Measurements from ENCODE around the gene ISOC2.
"Not testable (repeated sequence)": the region's sequence is repeated elsewhere in the genome, so short reads cannot be mapped to it uniquely, and the experiment has no call there.

The ISOC2 gene

DNA sequence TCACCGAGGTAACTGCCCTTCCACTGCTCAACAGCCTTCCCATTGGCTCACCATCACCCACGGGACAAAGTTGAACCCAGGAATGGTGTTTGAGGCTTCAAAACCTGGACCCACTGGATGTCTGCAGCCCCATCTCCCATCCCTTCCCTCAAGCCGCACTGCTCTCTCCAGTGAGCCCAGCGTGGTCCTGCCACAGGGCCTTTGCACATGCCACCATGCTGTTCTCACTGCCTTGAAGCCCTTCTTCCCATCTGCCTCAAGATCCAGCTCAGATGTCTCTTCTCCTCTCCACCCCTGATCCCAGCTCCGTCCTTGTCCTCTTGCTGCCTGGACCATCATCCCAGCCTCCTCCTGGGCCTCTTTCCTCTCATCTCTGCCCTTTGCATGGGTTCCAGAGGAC, 22.4 kb downstream of the ISOC2 start:
- Mint-ChIP-seq H3K27ac (no peak overlapping the region), H3K4me1 (peaks cover 22% of the 10 kb centered on the region), H3K4me3 (no peak overlapping the region), H3K27me3 (peaks cover 38% of the 10 kb centered on the region), H3K36me3 (peaks cover 6% of the 10 kb centered on the region), H3K9me3 (peaks cover 3% of the 10 kb centered on the region)
- no peak for DNase-seq (ENCODE audit: low spot score in 2 of 2)
- no peak for ATAC-seq (ENCODE audit: low read depth)

DNA sequence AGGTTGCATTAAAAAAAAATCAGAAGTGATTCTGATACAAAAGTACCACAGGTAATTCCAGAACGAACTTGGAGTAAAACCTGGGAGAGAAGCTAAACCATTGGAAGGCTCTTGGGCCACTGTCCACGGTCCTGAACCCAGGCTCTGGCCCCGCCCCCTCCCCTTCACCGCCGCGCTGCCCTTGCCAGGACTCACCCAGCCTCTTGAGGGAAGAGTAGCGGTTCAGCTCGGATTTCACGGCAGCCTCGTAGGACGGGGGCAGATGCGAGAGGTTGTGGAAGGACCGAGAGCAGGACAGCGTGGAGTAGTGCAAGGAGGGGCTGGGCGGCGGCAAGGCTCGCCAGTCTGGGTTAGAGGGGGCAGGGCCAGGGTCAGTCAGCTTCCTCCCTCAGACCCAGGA, 24.0 kb downstream of the ISOC2 start:
- no peak for ATAC-seq (ENCODE audit: low read depth)
- Mint-ChIP-seq H3K4me1 (peaks cover 16% of the 10 kb centered on the region), H3K36me3 (peaks cover 6% of the 10 kb centered on the region), H3K4me3 (no peak overlapping the region), H3K9me3 (peaks cover 3% of the 10 kb centered on the region), H3K27me3 (peaks cover 30% of the 10 kb centered on the region), H3K27ac (no peak overlapping the region)
- no peak for DNase-seq (ENCODE audit: low spot score in 2 of 2)

DNA sequence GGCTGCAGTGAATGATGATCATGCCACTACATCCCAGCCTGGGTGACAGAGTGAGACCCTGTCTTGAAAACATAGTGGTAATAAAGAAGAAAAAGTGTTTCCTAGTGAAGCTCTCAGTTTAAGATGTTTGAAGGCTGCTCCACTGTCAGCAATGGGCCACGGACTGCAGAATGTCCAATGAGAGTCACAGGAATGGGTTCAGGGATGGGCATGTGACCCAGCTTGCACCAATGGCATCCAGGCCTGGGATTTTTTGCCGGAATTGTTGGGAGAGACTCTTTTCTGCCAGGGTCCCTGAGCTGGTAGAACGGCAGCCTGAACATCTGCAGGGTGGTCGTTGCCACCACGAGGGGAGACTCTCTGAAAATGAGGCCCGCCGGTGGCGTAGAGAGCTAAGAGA, 24.6 kb downstream of the ISOC2 start:
- Mint-ChIP-seq H3K36me3 (peaks cover 6% of the 10 kb centered on the region), H3K27me3 (peaks cover 34% of the 10 kb centered on the region), H3K27ac (no peak overlapping the region), H3K9me3 (peaks cover 3% of the 10 kb centered on the region), H3K4me3 (no peak overlapping the region), H3K4me1 (peaks cover 16% of the 10 kb centered on the region)
- no peak for DNase-seq (ENCODE audit: low spot score in 2 of 2)
- ATAC-seq (ENCODE audit: low read depth): no peak

DNA sequence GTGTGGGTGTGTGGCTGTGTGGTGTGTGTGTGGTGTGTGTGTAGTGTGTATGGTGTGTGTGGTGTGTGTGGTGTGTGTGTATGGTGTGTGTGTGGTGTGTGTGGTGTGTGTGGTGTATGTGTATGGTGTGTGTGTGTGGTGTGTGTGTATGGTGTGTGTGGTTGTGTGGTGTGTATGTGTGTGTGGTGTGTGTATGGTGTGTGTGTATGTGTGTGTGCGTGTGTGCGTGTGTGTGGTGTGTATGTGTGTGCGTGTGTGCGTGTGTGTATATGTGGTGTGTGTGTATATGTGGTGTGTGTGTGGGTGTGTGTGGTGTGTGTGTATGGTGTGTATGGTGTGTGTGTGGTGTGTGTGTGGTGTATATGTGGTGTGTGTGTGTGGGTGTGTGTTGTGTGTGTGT, 26.4 kb downstream of the ISOC2 start:
- DNase-seq (ENCODE audit: low spot score in 2 of 2): no peak
- no peak overlapping the region for H3K27ac Mint-ChIP-seq
- peaks cover 7% of the 10 kb centered on the region for H3K4me1 Mint-ChIP-seq
- peaks cover 3% of the 10 kb centered on the region for H3K36me3 Mint-ChIP-seq
- H3K27me3 Mint-ChIP-seq: peaks cover 39% of the 10 kb centered on the region
- ATAC-seq (ENCODE audit: low read depth): no peak
- peaks cover 3% of the 10 kb centered on the region for H3K9me3 Mint-ChIP-seq
- H3K4me3 Mint-ChIP-seq: no peak overlapping the region

DNA sequence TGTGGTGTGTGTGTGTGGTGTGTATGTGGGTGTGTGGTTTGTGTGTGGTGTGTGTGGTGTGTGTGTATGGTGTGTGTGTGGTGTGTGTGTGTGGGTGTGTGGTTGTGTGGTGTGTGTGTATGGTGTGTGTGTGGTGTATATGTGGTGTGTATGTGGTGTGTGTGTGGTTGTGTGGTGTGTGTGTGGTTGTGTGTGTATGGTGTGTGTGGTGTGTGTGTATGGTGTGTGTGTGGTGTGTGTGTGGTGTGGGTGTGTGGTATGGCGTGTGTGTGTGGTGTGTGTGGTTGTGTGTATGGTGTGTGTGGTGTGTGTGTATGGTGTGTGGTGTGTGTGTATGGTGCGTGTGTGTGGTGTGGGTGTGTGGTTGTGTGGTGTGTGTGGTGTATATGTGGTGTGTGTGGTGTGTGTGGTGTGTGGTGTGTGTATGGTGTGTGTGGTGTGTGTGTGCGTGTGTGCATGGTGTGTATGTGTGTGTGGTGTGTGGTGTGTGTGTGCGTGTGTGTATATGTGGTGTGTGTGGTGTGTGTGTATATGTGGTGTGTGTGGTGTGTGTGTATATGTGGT, 27.0 kb downstream of the ISOC2 start:
- DNase-seq (ENCODE audit: low spot score in 2 of 2) (no peak), ATAC-seq (ENCODE audit: low read depth) (no peak)
- Mint-ChIP-seq H3K9me3 (peaks cover 3% of the 10 kb centered on the region), H3K27ac (no peak overlapping the region), H3K4me3 (no peak overlapping the region), H3K27me3 (peaks cover 36% of the 10 kb centered on the region), H3K4me1 (peaks cover 2% of the 10 kb centered on the region), H3K36me3 (peaks cover 3% of the 10 kb centered on the region)

DNA sequence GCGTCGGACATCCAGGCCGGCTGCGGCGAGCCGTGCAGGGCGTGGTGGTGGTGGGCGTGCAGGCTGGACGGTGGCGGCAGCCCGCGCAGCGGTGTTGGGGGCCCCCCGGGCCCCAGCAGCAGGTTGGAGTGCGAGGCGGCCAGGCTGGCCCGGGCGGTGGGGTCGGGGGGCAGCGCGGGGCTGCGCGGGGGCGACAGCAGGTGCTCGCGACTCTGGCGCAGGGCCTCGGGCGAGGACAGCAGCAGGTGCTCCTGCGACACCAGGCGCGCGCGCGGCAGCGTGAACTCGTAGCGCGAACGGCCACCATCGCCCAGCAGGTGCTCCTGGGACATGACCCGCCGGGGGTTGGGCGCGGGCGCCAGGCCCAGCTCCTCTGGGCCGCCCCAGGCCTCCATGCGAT, 28.1 kb downstream of the ISOC2 start:
- Mint-ChIP-seq H3K27ac (no peak overlapping the region), H3K27me3 (peaks cover 34% of the 10 kb centered on the region)

DNA sequence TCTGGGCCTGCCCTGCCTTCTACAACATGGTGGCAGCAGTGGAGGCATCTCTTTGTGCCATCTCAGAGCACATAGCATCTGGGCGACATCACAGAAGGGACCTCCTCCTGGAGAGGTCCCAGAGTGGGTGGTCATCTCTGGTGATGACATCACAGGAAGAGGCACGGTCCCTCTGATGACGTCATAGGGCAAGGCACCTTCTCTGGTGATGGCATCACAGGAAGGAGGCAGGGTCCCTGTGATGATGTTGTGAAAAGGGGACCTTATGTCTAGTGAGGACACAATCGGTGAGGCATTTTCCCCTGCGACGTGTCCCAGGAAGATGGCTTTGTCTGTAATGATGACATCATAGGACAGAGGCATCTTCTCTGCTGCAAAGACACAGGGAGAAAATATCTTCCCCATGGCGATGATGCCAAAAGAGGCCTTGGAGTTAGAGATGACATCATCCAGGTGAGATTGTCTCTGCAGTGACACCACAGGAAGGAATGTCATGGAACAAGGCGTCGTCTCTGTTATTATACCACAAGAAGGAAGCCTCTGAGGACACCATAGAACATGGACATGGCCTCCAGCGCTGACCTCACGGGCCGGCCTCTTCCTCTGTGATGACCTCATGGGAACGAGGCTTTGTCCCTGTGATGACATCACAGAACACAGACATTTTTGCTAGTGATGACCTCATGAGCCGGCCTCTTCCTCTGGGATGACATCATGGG, 29.0 kb downstream of the ISOC2 start:
- no peak for ATAC-seq (ENCODE audit: low read depth)
- H3K27me3 Mint-ChIP-seq: peaks cover 32% of the 10 kb centered on the region
- DNase-seq (ENCODE audit: low spot score in 2 of 2): no peak

More for the DNA sequence above, 28.1 kb downstream of the ISOC2 start:
- no peaks in the 10 kb centered on the region for H3K9me3 Mint-ChIP-seq
- no peak overlapping the region for H3K4me3 Mint-ChIP-seq
- DNase-seq (ENCODE audit: low spot score in 2 of 2) (no peak), ATAC-seq (ENCODE audit: low read depth) (no peak)
- peaks cover 2% of the 10 kb centered on the region for H3K36me3 Mint-ChIP-seq
- peaks cover 2% of the 10 kb centered on the region for H3K4me1 Mint-ChIP-seq

DNA sequence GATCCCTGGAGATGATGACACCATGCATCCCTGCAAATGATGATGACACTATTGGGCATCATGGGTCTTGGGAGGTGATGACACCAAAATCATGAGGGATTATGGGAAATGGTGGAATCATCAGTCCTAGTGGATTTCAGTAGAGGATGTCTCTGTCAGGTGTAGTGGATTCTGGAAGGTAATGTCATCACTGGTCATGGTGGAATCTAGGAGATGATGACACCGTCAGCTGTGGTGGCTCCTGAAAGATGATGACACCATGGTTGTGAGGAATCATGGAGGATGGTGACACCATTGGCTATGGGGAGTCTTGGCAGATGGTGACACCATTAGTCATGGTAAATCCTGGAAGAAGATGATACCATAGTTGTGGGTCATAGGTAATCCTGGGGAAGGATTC, 30.3 kb downstream of the ISOC2 start:
- ATAC-seq (ENCODE audit: low read depth) (no peak), DNase-seq (ENCODE audit: low spot score in 2 of 2) (no peak)
- H3K9me3 Mint-ChIP-seq: no peaks in the 10 kb centered on the region
- no peaks in the 10 kb centered on the region for H3K4me1 Mint-ChIP-seq
- no peak overlapping the region for H3K27ac Mint-ChIP-seq
- peaks cover 30% of the 10 kb centered on the region for H3K27me3 Mint-ChIP-seq
- peaks cover 2% of the 10 kb centered on the region for H3K36me3 Mint-ChIP-seq
- H3K4me3 Mint-ChIP-seq: no peak overlapping the region

More for the DNA sequence above, 29.0 kb downstream of the ISOC2 start:
- H3K27ac Mint-ChIP-seq: no peak overlapping the region
- peaks cover 2% of the 10 kb centered on the region for H3K36me3 Mint-ChIP-seq
- H3K4me3 Mint-ChIP-seq: no peak overlapping the region
- H3K9me3 Mint-ChIP-seq: no peaks in the 10 kb centered on the region
- H3K4me1 Mint-ChIP-seq: peaks cover under 1% of the 10 kb centered on the region

DNA sequence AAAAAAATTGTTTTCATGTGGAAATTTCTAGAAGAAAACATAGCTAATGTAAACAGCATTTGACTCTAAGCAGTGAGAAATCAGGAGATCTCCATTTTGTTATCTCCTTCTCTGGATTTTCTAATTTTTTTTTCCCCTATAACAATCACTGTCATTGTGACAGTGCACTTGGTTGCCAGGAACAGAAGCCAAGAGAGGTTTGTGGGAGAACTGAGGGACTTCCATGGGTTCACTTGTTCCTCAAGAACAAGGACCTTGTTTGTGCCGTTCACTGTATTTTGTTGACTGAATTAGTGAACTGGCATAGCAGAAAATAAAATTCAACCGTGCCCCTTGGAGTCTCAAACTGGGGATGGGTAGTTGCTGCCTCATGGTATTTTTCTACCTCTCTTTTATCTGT, 35.4 kb downstream of the ISOC2 start:
- H3K36me3 Mint-ChIP-seq: peaks cover 2% of the 10 kb centered on the region
- H3K27ac Mint-ChIP-seq: no peak overlapping the region
- H3K27me3 Mint-ChIP-seq: peaks cover 28% of the 10 kb centered on the region
- DNase-seq (ENCODE audit: low spot score in 2 of 2) (no peak), ATAC-seq (ENCODE audit: low read depth) (no peak)
- no peaks in the 10 kb centered on the region for H3K4me1 Mint-ChIP-seq
- H3K4me3 Mint-ChIP-seq: no peak overlapping the region
- no peaks in the 10 kb centered on the region for H3K9me3 Mint-ChIP-seq

DNA sequence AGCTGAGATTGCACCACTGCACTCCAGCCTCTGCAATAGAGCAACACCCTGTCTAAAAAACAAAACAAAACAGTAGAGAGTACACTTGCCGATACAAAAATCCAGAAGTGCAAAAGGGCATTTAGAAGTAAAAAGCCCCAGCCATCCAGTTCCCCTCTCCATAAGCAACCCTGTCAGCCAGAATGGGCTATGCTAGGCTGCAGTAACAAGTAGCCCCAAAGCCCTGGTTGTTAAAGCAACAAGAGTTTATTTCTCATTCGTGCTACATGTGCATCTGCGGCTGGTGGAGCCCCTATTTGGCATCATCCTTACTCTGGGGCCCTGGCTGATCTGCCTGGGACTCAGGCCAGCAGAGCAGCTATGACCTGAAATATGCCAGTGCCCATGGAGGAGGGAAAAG, 36.9 kb downstream of the ISOC2 start:
- DNase-seq (ENCODE audit: low spot score in 2 of 2) (no peak), ATAC-seq (ENCODE audit: low read depth) (no peak)
- Mint-ChIP-seq H3K4me1 (no peaks in the 10 kb centered on the region), H3K9me3 (no peaks in the 10 kb centered on the region), H3K27ac (no peak overlapping the region), H3K27me3 (peaks cover 19% of the 10 kb centered on the region), H3K36me3 (peaks cover 2% of the 10 kb centered on the region), H3K4me3 (no peak overlapping the region)

DNA sequence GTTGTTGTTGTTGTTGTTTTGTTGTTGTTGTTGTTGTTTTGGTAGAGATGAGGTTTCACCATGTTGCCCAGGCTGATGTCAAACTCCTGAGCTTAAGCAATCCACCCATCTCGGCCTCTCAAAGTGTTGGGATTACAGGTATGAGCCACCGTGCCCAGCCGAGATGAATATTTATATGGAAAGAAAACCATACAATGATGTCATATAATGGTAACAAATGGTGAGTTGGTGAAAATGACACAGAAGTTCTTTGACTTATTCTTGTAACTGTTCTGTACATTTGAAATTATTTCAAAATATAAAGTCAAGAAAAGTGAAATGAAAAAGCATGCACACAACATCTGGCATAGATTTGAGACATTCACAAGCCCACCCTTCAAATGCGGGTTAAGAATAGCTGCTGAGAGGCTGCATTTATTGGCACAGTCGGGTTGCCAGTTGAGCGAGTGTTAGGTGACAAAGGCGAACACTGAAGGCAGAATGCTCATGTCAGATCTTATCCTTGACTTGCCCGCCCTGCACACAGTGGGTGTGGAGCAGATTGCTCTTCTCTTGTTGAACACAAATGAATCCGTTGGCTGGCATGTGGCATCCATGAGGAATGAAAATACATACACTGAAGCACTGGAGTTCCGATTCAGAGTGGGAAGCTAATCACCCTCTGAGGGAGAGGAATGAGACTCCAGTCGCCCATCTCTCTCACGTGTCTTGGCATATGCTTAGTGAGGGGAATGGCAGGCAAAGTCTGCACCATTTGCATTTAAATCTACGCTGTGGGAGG, 38.0 kb downstream of the ISOC2 start:
- Mint-ChIP-seq H3K9me3 (no peaks in the 10 kb centered on the region), H3K4me3 (no peak overlapping the region), H3K4me1 (no peaks in the 10 kb centered on the region), H3K36me3 (no peaks in the 10 kb centered on the region), H3K27me3 (peaks cover 14% of the 10 kb centered on the region), H3K27ac (no peak overlapping the region)
- ATAC-seq (ENCODE audit: low read depth) (no peak), DNase-seq (ENCODE audit: low spot score in 2 of 2) (no peak)

DNA sequence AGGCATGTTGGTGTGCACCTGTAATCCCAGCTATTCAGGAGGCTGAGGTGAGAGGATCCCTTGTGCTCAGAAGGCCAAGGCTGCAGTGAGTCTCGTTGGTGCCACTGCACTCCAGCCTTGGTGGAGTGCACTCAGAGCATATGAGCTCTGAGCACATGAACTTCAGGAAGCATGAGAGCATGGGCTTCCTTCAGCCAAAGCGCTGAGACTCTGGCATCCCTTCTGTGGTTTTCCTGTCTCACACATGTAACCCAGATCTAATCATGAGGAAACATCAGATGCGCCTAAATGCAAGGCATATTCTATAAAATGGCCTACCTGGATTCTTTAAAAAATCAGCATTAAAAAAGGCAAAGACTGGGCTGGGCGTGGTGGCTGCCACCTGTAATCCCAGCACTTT, 40.2 kb downstream of the ISOC2 start:
- not testable (repeated sequence) for DNase-seq (ENCODE audit: low spot score in 2 of 2); H3K36me3 Mint-ChIP-seq; H3K4me1 Mint-ChIP-seq; H3K27ac Mint-ChIP-seq; ATAC-seq (ENCODE audit: low read depth); H3K9me3 Mint-ChIP-seq; H3K4me3 Mint-ChIP-seq
- H3K27me3 Mint-ChIP-seq: peaks cover 11% of the 10 kb centered on the region

DNA sequence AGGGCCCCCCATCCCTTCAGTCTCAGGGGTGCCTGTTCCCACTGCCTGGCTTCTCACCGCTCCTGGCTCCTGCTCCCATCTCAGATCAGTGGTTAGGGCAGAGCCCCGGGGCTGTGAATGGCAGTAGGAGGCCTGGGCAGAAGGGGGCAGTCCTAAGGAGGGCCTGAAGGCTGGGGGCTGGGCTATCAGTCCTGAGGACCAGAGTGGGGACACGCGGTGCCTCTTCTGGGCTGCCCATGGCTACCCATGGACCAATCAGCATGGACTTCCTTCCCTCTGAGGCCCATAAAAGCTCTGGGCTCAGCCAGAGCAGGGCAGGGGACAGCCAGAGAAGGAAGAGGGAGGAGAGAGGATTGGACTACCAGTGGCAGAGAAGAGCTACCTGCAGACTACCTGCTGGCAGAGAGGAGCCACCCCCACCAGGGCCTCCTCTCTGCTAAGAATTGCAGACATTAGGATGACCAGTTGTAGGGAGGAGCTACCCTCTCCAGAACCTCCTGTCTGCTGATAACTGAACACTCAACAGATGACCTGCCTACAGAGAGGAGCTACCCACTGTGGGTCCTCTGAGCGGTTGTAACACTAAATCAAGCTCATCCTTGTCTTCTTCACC, 41.7 kb downstream of the ISOC2 start:
- ATAC-seq (ENCODE audit: low read depth) (no peak), DNase-seq (ENCODE audit: low spot score in 2 of 2) (no peak)
- Mint-ChIP-seq H3K4me1 (no peaks in the 10 kb centered on the region), H3K27me3 (peaks cover 8% of the 10 kb centered on the region), H3K9me3 (no peaks in the 10 kb centered on the region), H3K4me3 (no peak overlapping the region), H3K27ac (no peak overlapping the region), H3K36me3 (no peaks in the 10 kb centered on the region)

DNA sequence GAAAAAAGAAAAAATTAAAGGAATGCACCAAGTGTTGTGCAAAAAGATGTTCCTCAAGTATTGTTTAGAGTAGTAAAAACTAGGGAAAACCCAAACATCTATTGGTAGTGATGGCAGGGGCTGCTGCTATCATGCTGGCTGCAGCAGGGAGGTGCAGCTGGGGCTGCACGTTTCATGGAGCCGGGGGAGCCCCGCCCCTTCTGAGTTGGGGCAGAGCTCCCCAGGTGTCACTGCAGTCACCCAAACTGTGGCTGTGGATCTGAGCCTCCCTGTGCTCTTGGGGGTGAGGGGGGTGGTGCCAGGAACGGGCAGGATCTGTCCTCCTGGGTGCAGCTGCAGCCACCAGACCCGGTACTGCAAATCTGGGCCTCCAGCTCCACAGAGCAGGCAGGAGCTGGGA, 42.3 kb downstream of the ISOC2 start:
- no peak for ATAC-seq (ENCODE audit: low read depth)
- Mint-ChIP-seq H3K9me3 (no peaks in the 10 kb centered on the region), H3K4me3 (no peak overlapping the region), H3K4me1 (no peaks in the 10 kb centered on the region), H3K27me3 (peaks cover 6% of the 10 kb centered on the region), H3K36me3 (no peaks in the 10 kb centered on the region), H3K27ac (no peak overlapping the region)
- no peak for DNase-seq (ENCODE audit: low spot score in 2 of 2)

All from memory B cell (primary cell).